Prostate gland (tissue), 2 donors: ENCODE results near the gene BAG3.

Experiments used
- POLR2A ChIP-seq: fragments of 450-650 bp; IDR thresholded peaks from one replicate; pipeline ENCODE4 v1.6.1; 2016; ENCODE audit warnings: antibody characterized with exemption, mild to moderate bottlenecking
- POLR2AphosphoS5 ChIP-seq: sonication (generic); formaldehyde crosslinking; IDR thresholded peaks from one replicate; pipeline ENCODE4 v1.6.1; 2017; ENCODE audit warnings: antibody characterized with exemption
- TF ChIP-seq, protein P1 (sequence below), 4 experiments: fragments of 200-600 bp in 2 of 4; fragments of 450-650 bp in 2 of 4; sonication (generic) in 2 of 4; IDR thresholded peaks; 1 replicate in 3 of 4; 2 replicates in 1 of 4; pipeline ENCODE4 v1.5.1; 2016 to 2019; ENCODE audit warnings: antibody characterized with exemption in 4 of 4, mild to moderate bottlenecking in 2 of 4, moderate library complexity in 2 of 4

DNA sequence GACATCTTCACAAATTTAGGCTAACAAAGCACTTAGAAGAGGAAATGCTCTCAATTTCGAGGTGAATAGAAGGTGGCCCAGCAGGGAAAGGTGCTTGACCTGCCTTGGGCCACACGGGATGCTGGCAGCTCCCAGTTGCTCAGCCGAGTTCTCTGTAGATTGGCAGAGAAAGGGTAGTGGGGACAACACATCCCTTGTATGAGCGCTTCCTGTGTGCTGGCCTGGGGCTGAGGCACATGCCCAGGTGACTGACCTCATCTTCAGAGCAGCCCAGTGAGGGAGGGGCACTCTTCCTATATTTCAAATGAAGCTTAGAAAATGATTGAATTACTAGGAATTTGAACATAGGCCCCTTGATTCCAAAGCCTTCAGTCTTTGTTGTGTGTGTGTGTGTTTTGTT lies 20.2 kb downstream of the BAG3 start:
- TF ChIP-seq, protein P1, sequence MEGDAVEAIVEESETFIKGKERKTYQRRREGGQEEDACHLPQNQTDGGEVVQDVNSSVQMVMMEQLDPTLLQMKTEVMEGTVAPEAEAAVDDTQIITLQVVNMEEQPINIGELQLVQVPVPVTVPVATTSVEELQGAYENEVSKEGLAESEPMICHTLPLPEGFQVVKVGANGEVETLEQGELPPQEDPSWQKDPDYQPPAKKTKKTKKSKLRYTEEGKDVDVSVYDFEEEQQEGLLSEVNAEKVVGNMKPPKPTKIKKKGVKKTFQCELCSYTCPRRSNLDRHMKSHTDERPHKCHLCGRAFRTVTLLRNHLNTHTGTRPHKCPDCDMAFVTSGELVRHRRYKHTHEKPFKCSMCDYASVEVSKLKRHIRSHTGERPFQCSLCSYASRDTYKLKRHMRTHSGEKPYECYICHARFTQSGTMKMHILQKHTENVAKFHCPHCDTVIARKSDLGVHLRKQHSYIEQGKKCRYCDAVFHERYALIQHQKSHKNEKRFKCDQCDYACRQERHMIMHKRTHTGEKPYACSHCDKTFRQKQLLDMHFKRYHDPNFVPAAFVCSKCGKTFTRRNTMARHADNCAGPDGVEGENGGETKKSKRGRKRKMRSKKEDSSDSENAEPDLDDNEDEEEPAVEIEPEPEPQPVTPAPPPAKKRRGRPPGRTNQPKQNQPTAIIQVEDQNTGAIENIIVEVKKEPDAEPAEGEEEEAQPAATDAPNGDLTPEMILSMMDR (IDR thresholded peaks at IDR 0.05), result no peak
- TF ChIP-seq POLR2A (no peak), POLR2AphosphoS5 (no peak)
